IMR-90 (cell line): ENCODE data around the gene PLD6. TPM values are rescaled to one million over a fixed set of nuclear protein-coding genes. Genes with fewer than 3 reads are reported as not detected.

Source experiments
- ATAC-seq: fragments of 200-7000 bp; cut with Tn5 transposase; 2 replicates; pipeline ENCODE4 v1.9.1; 2020; ENCODE audit warnings: low read depth, mild to moderate bottlenecking, moderate library complexity
- BruUV-seq: library from RNA; stranded (reverse); fragments of 400-500 nt; replicated peaks from 2 replicates; lab custom pipeline; 2021; lab: Mats Ljungman, UMichigan
- CTCF ChIA-PET: fragments of 300-600 bp; formaldehyde crosslinking; extraction: SDS; loops from one replicate; lab custom pipeline; 2021; ENCODE audit warnings: antibody characterized with exemption; lab: Yijun Ruan, JAX
- POLR2A ChIA-PET: fragments of 300-600 bp; sonication (Branson Sonifier 250); formaldehyde crosslinking; loops from one replicate; lab custom pipeline; 2022; ENCODE audit warnings: antibody characterized with exemption; ENCODE audit not compliant: unreplicated experiment; lab: Charles Lee
- DNase-seq: peaks from one replicate; pipeline ENCODE4 v3.0.0; 2013
- H2AFZ ChIP-seq: replicated peaks from 2 replicates; pipeline ENCODE3; 2013; ENCODE audit warnings: low read length, mild to moderate bottlenecking; ENCODE audit not compliant: poor library complexity
- H2AK5ac ChIP-seq: 2 replicates; pipeline ENCODE4 v1.6.1; 2013; ENCODE audit warnings: low read depth, low read length, inconsistent platforms
- H2AK9ac ChIP-seq: replicated peaks from 2 replicates; pipeline ENCODE3; 2013; ENCODE audit warnings: mild to moderate bottlenecking, low read depth, low read length, moderate library complexity; ENCODE audit not compliant: poor library complexity
- H2BK120ac ChIP-seq: 2 replicates; pipeline ENCODE4 v1.6.1; 2013; ENCODE audit warnings: low read depth, low read length, inconsistent platforms
- H2BK15ac ChIP-seq: 3 replicates; pipeline ENCODE4 v1.6.1; 2013; ENCODE audit warnings: low read depth, low read length, inconsistent platforms
- H2BK20ac ChIP-seq: 2 replicates; pipeline ENCODE4 v1.6.1; 2013; ENCODE audit warnings: low read depth, mild to moderate bottlenecking, inconsistent platforms, low read length, moderate library complexity
- H2BK5ac ChIP-seq: 2 replicates; pipeline ENCODE4 v1.6.1; 2013; ENCODE audit warnings: mild to moderate bottlenecking, low read depth, low read length, inconsistent platforms; ENCODE audit not compliant: poor library complexity, severe bottlenecking
- H3K14ac ChIP-seq: replicated peaks from 2 replicates; pipeline ENCODE4 v1.6.1; 2013; ENCODE audit warnings: low read depth, low read length, inconsistent platforms
- H3K18ac ChIP-seq: 2 replicates; pipeline ENCODE4 v1.6.1; 2013; ENCODE audit warnings: low read depth, low read length, control low read depth
- H3K23ac ChIP-seq: 2 replicates; pipeline ENCODE4 v1.6.1; 2013; ENCODE audit warnings: low read depth, low read length, inconsistent platforms
- H3K27ac ChIP-seq: 2 replicates; pipeline ENCODE4 v1.5.1; 2013; ENCODE audit warnings: mild to moderate bottlenecking, control low read depth, low read length; ENCODE audit not compliant: insufficient read depth
- H3K27me3 ChIP-seq: 2 replicates; pipeline ENCODE4 v1.6.1; 2013; ENCODE audit warnings: low read length; ENCODE audit not compliant: control insufficient read depth, insufficient read depth
- H3K36me3 ChIP-seq: 2 replicates; pipeline ENCODE4 v1.6.1; 2013; ENCODE audit warnings: low read length, mixed read lengths; ENCODE audit not compliant: control insufficient read depth, insufficient read depth
- H3K4ac ChIP-seq: 2 replicates; pipeline ENCODE4 v1.6.1; 2013; ENCODE audit warnings: low read depth, low read length, inconsistent platforms
- H3K4me1 ChIP-seq: 2 replicates; pipeline ENCODE4 v1.6.1; 2013; ENCODE audit warnings: low read length, mixed read lengths; ENCODE audit not compliant: control insufficient read depth, insufficient read depth
- H3K4me2 ChIP-seq: 2 replicates; pipeline ENCODE4 v1.6.1; 2013; ENCODE audit warnings: low read depth, mild to moderate bottlenecking, control low read depth, low read length, moderate library complexity
- H3K4me3 ChIP-seq: 2 replicates; pipeline ENCODE4 v1.5.1; 2013; ENCODE audit warnings: low read depth, mild to moderate bottlenecking, control low read depth, low read length, moderate library complexity; ENCODE audit not compliant: insufficient read depth
- H3K56ac ChIP-seq: 2 replicates; pipeline ENCODE4 v1.6.1; 2013; ENCODE audit warnings: low read length, inconsistent platforms; ENCODE audit not compliant: insufficient read depth; ENCODE audit errors: extremely low read depth
- H3K79me1 ChIP-seq, 2 experiments: 2 replicates each; pipeline ENCODE4 v1.6.1; 2013; ENCODE audit warnings: low read length in 2 of 2, inconsistent platforms in 1 of 2, low read depth in 1 of 2
- H3K9ac ChIP-seq: 2 replicates; pipeline ENCODE4 v1.6.1; 2013; ENCODE audit warnings: low read depth, low read length, control low read depth
- H3K9me1 ChIP-seq: 2 replicates; pipeline ENCODE4 v1.6.1; 2013; ENCODE audit warnings: low read length, inconsistent platforms; ENCODE audit not compliant: insufficient read depth
- H3K9me3 ChIP-seq: 2 replicates; pipeline ENCODE4 v1.6.1; 2013; ENCODE audit warnings: low read length; ENCODE audit not compliant: control insufficient read depth, insufficient read depth
- H4K20me1 ChIP-seq: 2 replicates; pipeline ENCODE4 v1.6.1; 2013; ENCODE audit warnings: low read length, inconsistent platforms; ENCODE audit not compliant: insufficient read depth
- H4K5ac ChIP-seq: 2 replicates; pipeline ENCODE4 v1.6.1; 2013; ENCODE audit warnings: mild to moderate bottlenecking, low read depth, low read length, control low read depth
- H4K8ac ChIP-seq, 2 experiments: 2 replicates each; pipeline ENCODE4 v1.6.1; 2013; ENCODE audit warnings: low read depth in 2 of 2, low read length in 2 of 2, control low read depth in 1 of 2, inconsistent platforms in 1 of 2
- H4K91ac ChIP-seq: 2 replicates; pipeline ENCODE4 v1.6.1; 2013; ENCODE audit warnings: low read depth, low read length, inconsistent platforms; ENCODE audit not compliant: insufficient read depth
- BHLHE40 ChIP-seq: fragments of 150-350 bp; IDR thresholded peaks from 2 replicates; pipeline ENCODE4 v1.6.1; 2016; ENCODE audit warnings: mild to moderate bottlenecking, low read depth, low read length
- CEBPB ChIP-seq: IDR thresholded peaks from 2 replicates; pipeline ENCODE4 v1.6.1; 2012; ENCODE audit warnings: low read depth, low read length, improper control_type of control experiment
- CHD1 ChIP-seq: IDR thresholded peaks from 2 replicates; pipeline ENCODE4 v1.6.1; 2012; ENCODE audit warnings: low read depth, low read length, improper control_type of control experiment
- CTCF ChIP-seq: conservative IDR thresholded peaks from 2 replicates; pipeline ENCODE4 v1.5.1; 2012; ENCODE audit warnings: mild to moderate bottlenecking, low read depth, low read length, improper control_type of control experiment
- ELK1 ChIP-seq: fragments of 150-350 bp; IDR thresholded peaks from 2 replicates; pipeline ENCODE4 v1.6.1; 2016; ENCODE audit warnings: low read depth, mild to moderate bottlenecking, low read length, moderate library complexity, borderline replicate concordance
- FOS ChIP-seq: fragments of 150-350 bp; IDR thresholded peaks from 2 replicates; pipeline ENCODE4 v1.6.1; 2016; ENCODE audit warnings: low read depth, low read length
- MAFK ChIP-seq: IDR thresholded peaks from 2 replicates; pipeline ENCODE4 v1.6.1; 2012; ENCODE audit warnings: low read depth, low read length, improper control_type of control experiment
- MAZ ChIP-seq: IDR thresholded peaks from 2 replicates; pipeline ENCODE4 v1.6.1; 2012; ENCODE audit warnings: low read depth, mild to moderate bottlenecking, low read length, improper control_type of control experiment, moderate library complexity, borderline replicate concordance
- MXI1 ChIP-seq: IDR thresholded peaks from 2 replicates; pipeline ENCODE4 v1.6.1; 2012; ENCODE audit warnings: low read depth, mild to moderate bottlenecking, low read length, moderate library complexity, borderline replicate concordance
- NFE2L2 ChIP-seq: fragments of 150-350 bp; IDR thresholded peaks from 2 replicates; pipeline ENCODE4 v1.6.1; 2016; ENCODE audit warnings: low read depth, mild to moderate bottlenecking, low read length
- POLR2A ChIP-seq: IDR thresholded peaks from 2 replicates; pipeline ENCODE4 v1.6.1; 2012; ENCODE audit warnings: mild to moderate bottlenecking, low read depth, low read length
- RAD21 ChIP-seq: IDR thresholded peaks from 2 replicates; pipeline ENCODE4 v1.6.1; 2012; ENCODE audit warnings: low read length, improper control_type of control experiment
- RCOR1 ChIP-seq: IDR thresholded peaks from 2 replicates; pipeline ENCODE4 v1.6.1; 2012; ENCODE audit warnings: mild to moderate bottlenecking, low read length, improper control_type of control experiment; ENCODE audit not compliant: insufficient replicate concordance
- RFX5 ChIP-seq: IDR thresholded peaks from 2 replicates; pipeline ENCODE4 v1.8.0; 2012; ENCODE audit warnings: low read depth, mild to moderate bottlenecking, low read length, moderate library complexity
- SMC3 ChIP-seq: fragments of 150-350 bp; IDR thresholded peaks from 2 replicates; pipeline ENCODE4 v1.6.1; 2016; ENCODE audit warnings: low read depth, mild to moderate bottlenecking, antibody characterized with exemption, low read length, moderate library complexity
- WGBS, 2 experiments: methylation state at CpG; one replicate each; pipeline versions ENCODE4 v1.1.5 to v1.1.7; 2013; ENCODE audit warnings: missing lambda C conversion rate in 2 of 2; ENCODE audit not compliant: insufficient read length in 1 of 2; ENCODE audit errors: extremely low coverage in 2 of 2; 5-methylcytosine and 5-hydroxymethylcytosine counted together
- dilution Hi-C: fragments of 300-500 bp; cut with HindIII; formaldehyde crosslinking; loops from one replicate; pipeline ENCODE4 v1.14.3; 2018; ENCODE audit warnings: low sequenced_read_pairs; ENCODE audit not compliant: unreplicated experiment
- in situ Hi-C: fragments of 300-500 bp; cut with MboI; formaldehyde crosslinking; loops from 3 replicates; pipeline ENCODE4 v1.14.3; 2019; ENCODE audit warnings: low sequenced_read_pairs, inconsistent platforms, mixed read lengths
- intact Hi-C: fragments of 100-400 bp; cut with micrococcal nuclease; formaldehyde crosslinking; loops from 2 replicates; pipeline ENCODE4 v1.10.0; 2022
- polyA plus RNA-seq, 3 experiments: library from polyadenylated mRNA; depleted of rRNA; stranded (reverse); fragments of >200 nt; gene quantifications; 2 replicates each; pipeline ENCODE4 v1.2.3, GENCODE V29; 2012; ENCODE audit warnings: low replicate concordance in 1 of 3
- total RNA-seq: library from RNA; depleted of rRNA; stranded (reverse); fragments of >200 nt; gene quantifications from 2 replicates; pipeline ENCODE4 v1.2.3, GENCODE V29; 2012
- TF ChIP-seq, protein P1 (sequence below): fragments of 150-350 bp; IDR thresholded peaks from 2 replicates; pipeline ENCODE4 v1.6.1; 2017; ENCODE audit warnings: mild to moderate bottlenecking, antibody characterized with exemption, low read length, low read depth

Gene PLD6
- total and polyA plus RNA-seq, 2 of the 4 experiments (the other 2 are of a cell fraction) = 1.1 to 1.5 TPM

GRCh38 chr17:17155568-17155967 is 50.6 kb downstream of the PLD6 start:
- Histone ChIP-seq H2AFZ (no peak overlapping the region), H3K4me2 (no peak overlapping the region), H3K4me1 (peaks cover 29% of the 10 kb centered on the region), H3K27ac (no peak overlapping the region), H3K27me3 (no peaks in the 10 kb centered on the region), H2BK5ac (peak overlapping the region; percentile 48), H3K56ac (no peak overlapping the region), H3K36me3 (peaks cover 72% of the 10 kb centered on the region), H3K4me3 (no peak overlapping the region), H2BK15ac (no peak overlapping the region), H3K9ac (no peak overlapping the region), H4K5ac (no peak overlapping the region), H4K91ac (no peak overlapping the region), H2AK9ac (no peak overlapping the region), H2AK5ac (no peak overlapping the region), H4K8ac (no peak overlapping the region), H3K9me3 (no peaks in the 10 kb centered on the region), H3K79me1 (peaks cover 36 to 74% of the 10 kb centered on the region in 2 experiments), H3K18ac (no peak overlapping the region), H4K20me1 (peaks cover 36% of the 10 kb centered on the region), H3K23ac (no peak overlapping the region), H3K4ac (no peak overlapping the region), H2BK120ac (no peak overlapping the region), H3K14ac (no peak overlapping the region), H3K9me1 (peaks cover 33% of the 10 kb centered on the region), H2BK20ac (no peak overlapping the region)
- ChIA-PET POLR2A (no interaction called here), CTCF (no interaction called here)
- TF ChIP-seq CHD1 (no peak), CEBPB (no peak), MXI1 (no peak), RFX5 (no peak), RAD21 (no peak), MAFK (no peak), ELK1 (no peak), BHLHE40 (no peak), SMC3 (no peak), NFE2L2 (no peak), FOS (no peak), POLR2A (no peak), RCOR1 (no peak), MAZ (no peak), CTCF (no peak)
- TF ChIP-seq, protein P1, sequence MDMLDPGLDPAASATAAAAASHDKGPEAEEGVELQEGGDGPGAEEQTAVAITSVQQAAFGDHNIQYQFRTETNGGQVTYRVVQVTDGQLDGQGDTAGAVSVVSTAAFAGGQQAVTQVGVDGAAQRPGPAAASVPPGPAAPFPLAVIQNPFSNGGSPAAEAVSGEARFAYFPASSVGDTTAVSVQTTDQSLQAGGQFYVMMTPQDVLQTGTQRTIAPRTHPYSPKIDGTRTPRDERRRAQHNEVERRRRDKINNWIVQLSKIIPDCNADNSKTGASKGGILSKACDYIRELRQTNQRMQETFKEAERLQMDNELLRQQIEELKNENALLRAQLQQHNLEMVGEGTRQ = no peak
- ATAC-seq (no peak; the same call in 1 of the 2 replicates), DNase-seq (no peak)
- in situ Hi-C loops = no loop called here
- WGBS, 2 experiments = 88% methylated on average over 2 of the region's 3 CpGs; no CpG with 5 or more reads in 1 of the 2 experiments
- no TSS peak for BruUV-seq
- dilution Hi-C loops = no loop called here
- intact Hi-C loops = no loop called here
